ENCODE results near the gene LYAR.

LYAR gene, protein sequence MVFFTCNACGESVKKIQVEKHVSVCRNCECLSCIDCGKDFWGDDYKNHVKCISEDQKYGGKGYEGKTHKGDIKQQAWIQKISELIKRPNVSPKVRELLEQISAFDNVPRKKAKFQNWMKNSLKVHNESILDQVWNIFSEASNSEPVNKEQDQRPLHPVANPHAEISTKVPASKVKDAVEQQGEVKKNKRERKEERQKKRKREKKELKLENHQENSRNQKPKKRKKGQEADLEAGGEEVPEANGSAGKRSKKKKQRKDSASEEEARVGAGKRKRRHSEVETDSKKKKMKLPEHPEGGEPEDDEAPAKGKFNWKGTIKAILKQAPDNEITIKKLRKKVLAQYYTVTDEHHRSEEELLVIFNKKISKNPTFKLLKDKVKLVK

DNA sequence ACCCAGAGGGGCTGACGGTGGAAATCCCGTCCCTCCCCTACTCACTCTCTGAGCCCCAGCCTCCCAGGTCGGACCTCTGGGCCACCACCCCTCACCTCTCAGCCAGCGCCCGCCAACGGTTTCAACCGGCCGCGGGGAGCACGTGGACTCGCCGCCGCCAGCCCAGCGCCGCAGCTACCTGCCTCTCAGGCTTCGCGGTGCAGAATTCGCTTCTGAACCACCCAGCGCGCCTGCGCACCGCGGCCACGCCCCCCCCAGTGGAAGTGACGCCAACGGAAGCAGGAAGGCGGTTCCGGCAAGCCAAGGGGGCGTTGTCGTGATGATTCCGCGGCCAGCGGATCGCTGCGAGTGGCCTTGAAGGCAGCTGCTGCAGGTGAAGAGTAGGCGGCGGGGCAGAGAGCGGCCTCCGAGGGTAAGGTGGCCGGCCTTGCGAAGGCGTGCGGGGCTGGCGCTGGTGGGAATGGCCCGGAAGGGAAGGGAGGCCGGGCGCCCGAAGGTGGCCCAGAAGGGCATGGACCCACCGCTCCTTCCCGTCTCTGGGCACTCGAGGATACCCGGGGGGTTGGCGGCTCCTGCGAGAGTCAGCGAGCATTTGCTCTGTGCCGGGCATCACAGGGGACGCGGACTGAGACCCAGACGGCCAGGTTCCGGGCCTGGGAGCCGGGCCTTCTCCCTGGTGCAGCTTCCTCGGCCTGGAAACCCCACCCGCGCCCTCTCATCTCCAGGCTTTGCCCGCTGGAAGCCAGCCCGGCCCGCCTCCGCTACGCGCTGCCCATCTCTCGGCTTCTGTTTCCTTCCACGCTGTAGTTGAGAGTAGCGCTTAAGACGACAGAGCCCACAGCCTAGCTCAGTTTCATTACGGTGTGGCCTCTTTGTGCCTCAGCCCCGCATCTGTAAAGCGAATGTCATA is at the start of gene LYAR, which contains the start of gene ZBTB49:
Gene LYAR, minus strand, starts transcription at position 214 of the 910 bp plus-strand sequence. CDS start 6,412 bp downstream, outside the sequence.
Gene ZBTB49, plus strand, starts transcription at position 311 of the 910 bp plus-strand sequence. CDS start 9,695 bp downstream, outside the sequence.
- DNase-seq, result peak; percentile 99

DNA sequence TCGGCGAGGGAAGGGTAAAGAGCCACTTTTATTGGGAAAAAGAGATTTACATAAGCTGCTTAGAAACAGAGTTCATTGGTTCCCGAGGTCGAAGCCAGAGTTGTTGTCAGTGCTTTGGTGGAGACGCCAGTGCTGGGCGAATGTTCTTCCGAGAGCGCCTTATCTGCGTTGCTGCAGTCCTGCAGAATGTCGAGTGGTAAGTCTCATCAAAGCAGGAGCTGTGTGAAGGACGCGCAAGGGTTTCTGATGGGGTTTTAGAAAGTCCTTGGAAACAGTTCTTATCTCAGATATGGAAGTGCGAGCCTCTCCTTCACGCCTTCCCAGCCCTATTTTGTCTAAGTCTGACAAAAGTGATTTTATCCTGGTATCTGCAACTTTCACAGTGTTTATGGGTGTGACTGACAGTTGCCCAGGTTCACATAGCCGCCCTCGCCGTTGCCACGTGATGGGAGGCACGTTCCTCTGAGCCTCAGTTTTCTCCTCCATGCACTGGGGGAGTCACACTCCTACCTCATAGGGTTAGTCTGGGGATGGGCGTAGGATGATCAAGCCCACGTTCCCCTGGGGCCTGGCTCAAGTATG is 49.6 kb upstream of the LYAR start:
- DNase-seq, result no peak

DNA sequence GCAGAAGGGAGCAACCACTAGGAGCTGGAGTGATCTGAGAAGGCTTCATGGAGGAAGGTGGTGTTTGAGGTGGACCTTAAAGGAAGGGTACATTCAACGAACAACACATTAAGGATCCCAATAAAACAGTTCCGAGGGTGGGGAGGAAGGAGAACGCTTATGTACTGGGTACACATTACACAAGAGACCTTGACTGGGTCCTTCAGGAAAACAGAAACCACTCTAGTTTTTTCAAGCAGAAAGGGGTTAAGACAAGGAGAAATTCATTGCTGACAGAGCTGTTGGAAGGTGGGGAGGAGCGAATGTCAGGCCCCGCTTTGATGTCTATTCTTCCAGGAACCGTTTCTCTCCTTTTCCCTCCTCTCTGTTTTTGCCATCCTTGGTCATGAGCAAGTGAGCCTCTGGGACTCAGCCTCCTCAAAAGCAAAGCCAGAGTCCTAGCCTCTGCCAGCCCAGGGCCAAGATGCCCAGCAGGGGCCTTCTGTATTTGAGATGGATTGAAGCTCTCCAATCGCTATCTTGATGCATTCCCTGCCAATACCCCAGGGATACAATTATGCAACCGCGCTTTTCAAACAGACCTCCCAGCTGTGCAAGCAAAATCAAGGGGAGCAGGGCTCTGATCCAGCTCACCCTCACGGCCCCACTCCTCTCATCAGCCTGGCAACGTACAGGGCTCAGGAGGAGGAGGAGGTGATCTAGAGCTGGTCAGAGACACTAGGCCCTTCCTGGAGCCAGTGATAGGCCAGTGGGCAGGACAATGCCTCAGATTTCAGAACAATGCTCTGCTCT is 48.5 kb upstream of the LYAR start:
- no peak for DNase-seq

DNA sequence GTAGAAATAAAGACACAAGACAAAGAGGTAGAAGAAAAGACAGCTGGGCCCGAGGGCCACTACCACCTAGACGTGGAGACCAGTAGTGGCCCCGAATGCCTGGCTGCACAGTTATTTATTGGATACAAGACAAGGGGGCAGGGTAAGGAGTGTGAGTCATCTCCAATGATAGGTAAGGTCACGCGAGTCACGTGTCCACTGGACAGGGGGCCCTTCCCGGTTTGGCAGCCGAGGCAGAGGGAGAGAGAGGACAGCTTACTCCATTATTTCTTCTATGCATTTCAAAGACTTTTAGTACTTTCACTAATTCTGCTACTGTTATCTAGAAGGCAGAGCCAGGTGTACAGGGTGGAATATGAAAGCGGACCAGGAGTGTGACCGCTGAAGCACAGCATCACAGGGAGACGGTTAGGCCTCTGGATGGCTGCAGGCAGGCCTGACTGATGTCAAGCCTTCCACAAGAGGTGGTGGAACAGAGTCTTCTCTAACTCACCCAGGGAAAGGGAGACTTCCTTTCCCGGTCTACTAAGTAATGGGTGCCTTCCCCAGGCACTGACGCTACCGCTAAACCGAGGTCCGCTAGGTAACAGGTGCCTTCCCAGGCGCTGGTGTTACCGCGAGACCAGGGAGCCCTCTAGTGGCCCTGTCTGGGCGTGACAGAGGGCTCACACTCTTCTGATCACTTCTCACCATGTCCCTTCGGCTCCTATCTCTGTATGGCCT is 45.0 kb upstream of the LYAR start:
- DNase-seq, result peak; percentile 89

DNA sequence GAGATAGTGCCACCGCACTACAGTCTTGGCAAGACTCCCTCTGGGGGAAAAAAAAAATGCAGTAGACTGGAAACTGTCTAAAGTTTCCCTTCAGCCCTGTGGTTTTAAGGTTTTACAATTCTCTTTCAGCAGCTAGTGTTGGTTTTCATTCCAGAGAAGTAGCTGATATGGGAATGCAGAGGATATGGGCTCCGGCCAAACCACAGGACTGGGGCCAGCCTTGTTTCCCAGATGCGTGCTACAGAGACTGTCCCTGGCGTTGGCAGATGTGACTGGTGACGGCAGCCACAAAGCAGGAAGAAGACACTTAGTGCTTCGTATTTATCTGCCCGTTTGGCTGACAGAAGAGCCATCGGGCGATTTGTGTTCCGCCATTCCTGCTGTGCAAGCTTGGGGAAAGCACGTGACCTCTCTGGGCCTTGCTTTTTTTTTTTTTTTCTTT is 43.3 kb upstream of the LYAR start:
- peak; percentile 51 for DNase-seq

DNA sequence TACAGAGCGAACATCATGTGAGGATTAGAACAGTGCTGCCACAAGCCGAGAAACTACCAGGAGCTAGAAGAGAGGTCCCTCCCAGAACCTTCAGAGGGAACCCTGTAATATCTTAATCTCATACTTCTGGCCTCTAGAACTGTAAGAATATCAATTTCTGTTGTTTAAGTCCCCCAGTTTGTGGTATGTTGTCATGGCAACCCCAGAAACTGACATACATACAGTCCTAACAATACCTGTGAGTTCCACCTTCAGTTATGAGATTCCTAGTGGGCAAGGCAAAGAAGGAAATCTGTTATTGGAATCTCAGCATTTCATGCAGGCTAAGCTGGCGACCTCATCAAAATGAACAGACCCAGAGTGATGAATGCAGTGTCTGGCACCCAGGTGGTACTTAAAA is 42.6 kb upstream of the LYAR start:
- no peak for DNase-seq

DNA sequence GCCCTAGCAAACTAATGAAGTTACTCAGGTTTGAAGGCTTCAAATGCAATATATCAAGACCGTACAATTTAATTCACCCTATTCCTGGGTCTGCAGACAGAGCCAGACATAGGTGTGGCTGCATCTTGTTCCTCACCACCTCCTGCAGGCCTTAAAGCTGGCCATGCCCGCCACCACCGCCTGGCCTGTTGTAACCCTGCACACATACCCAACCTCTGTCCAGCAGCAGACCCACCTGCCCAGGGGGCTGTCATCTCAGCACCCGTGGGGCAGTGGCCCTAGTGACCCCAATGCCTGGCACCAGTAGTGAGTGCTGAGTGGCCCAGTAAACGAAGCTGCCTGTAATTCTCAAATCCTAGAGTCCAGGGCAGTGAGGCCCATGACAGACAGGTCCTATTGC is 40.8 kb upstream of the LYAR start:
- peak; percentile 34 for DNase-seq

DNA sequence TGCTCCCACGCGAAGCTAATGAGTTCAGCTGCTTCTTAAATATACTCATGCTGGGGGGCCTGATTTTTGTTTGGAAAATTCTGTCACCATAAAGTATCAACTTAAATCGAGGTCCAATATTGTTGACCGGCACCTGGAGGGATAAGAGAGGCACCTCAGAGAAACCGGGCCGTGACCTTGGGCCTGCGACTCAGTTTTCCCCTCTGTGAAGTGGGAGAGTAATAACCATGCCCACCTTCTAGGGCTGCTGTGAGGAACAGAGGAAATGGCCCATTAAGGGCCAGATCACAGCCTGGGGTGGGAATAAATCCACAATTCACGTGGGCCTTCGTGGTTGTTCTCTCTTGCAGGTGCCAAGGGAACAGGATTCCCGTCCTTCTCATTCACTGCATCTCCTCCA is 39.5 kb upstream of the LYAR start:
- DNase-seq, result peak; percentile 17

DNA sequence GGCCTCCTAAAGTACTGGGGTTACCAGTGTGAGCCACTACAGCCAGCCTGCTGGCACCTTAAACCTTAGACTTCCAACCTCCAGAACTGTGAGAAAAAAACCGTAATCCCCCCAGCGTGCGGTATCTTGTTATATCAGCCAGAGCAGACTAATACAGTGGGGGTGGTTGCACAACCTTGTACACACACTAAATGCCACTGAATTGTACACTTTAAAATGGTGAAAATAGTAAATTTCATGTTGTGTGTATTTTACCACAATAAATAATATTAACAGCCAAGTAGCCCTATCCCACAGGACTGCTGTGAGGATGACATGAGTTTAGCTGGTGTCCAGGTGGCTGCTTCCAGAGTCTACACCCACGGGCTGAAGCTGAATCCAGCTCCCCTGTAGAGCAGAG is 38.9 kb upstream of the LYAR start:
- DNase-seq, result peak; percentile 17

DNA sequence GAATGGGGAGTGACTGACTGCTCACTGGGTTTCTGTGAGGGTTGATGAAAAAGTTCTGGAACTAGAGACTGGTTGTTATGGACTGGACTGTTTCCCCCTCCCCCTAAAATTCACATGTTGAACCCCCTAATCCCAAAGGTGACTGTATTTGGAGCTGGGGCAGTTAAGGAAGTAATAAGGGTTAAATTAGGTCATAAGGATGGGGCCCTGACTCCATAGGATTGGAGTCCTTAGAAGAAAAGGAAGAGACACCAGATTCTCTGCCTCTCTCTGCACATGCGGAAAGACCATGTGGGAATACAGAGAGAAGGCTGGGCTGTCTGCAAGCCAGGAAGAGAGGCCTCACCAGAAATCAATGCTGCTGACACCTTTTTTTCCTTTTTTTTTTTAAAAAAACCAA is 38.3 kb upstream of the LYAR start:
- DNase-seq, result no peak

DNA sequence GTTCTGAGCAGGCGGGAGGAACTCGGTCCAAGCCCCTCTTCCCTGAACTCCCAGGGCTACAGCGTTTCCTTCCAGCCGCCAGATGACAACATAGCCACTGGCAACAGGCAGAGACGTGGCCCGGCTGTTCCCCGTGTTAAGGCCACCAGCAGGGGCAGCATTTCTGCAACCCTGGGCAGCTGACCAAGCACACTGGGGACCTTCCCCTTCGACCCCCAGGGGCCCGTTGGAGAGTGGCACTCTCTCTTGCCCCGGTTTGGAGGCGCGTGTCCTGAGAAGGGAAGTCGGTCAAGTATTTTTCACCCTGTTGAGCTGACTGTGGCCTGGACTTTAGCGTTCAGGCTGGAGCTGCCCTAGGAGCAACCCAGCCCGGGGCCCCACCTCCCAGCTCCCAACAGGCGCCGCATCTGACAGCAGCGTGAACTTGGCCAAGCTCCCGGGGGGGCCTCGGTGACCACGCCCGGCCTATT is 37.7 kb upstream of the LYAR start:
- peak; percentile 30 for DNase-seq

DNA sequence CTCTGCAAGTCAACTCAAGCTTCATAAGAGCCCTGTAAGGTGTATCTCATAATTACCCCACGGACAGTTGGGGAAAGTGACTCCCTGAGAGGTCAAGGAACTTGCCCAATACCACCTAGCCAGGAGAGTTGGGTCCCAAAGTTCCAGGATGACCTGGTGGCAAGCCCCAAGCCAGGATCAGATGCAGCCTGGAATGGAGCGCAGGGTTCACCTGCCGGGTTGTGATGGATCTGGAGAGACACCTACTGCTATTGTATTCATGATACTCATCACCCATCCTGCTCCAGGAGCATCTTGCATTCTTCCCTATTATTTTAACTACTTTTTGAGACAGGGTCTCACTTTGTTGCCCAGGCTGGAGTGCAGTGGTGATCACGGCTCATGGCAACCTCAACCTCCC is 36.2 kb upstream of the LYAR start:
- DNase-seq, result peak; percentile 12

DNA sequence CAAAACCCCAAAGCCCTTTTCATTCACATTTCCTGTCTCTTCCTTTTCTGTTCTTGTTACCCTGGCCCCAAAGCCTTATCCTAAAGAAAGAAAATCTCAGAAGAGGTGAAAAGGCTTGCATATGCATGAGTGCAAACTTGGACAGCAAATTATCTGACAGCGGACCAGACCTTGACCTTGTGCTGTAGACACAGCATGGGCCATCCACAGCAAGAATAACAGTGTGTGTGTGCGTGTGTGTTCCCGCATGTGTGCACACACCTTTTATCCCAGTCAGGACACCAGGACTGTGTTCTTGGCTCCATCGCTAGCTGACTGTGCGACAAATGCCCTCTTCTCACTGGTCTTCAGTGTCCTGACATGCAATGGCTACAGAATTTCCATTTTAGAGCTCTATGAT is 35.4 kb upstream of the LYAR start:
- DNase-seq, result peak; percentile 39

DNA sequence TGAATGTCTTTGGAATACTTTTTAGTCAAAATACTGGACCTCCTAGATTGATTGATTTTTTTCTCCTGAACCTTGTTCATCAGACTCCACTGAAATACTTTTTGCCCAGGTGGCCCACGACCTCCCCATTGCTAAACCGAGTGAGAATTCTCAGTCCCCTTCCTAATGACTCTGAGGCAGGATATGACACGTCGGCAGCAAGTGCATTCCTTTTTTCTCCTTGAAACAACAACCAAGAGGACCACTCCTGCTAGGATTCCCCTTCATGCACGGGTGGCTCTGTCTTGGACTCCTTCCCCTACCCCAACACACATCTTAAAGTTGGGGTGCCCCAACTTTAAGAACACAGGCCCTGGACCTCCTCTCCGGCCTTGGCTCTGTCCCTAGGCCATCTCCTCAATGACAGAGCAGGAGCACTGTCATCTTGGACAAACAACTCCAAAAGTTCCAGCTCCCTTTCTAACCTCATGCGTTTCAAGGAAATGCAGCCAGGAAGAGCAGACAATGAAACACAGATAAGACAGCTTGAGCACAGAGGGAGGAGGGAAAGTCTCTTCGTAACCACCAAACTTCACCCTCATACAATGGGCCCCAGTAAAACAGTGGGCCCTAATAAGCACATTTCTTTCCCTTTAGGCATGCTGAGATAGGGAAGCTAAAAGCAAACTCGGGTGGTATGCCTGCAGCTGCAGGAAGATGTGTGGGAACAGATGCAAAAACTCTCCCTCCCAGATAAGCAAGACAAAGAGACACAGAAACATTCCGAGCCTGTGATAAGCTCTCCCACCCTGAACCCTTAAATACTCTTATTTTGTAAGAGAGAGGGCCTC is 34.0 kb upstream of the LYAR start:
- DNase-seq, result peak; percentile 30

DNA sequence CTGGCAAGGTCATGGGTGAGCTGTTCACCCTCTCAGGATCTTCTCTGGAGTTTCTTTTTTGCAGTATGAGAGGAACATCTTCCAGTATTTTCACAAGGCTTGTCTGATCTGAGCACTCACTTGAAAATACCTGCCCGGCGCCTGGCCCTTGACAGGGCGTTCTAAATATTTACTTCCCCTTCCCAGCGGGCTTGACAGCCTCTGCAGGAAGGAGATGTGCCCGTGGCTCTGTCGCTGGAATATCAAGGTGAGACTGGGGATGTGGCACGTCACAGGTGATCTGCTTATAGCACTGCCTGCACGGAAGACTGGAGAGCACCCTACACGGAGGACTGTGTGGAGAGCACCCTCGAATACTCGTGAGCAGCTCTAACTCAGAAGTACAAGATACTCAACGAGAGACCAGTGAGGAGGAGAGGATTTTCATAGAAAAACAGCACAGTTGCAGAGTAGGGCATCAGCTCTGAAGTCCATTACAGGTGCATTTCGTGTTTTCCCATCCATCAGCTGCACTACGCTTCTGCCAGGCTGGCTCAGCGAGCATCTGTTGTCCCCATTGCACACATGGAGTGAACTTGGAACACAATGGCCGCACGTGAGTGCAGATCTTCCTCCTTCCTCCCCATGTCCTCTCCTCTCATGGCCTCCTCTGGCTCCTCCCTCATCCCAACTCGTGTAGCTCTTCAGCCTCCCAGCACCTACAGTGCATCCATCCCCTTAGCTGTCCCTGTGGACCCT is 32.2 kb upstream of the LYAR start:
- DNase-seq, result peak; percentile 54

DNA sequence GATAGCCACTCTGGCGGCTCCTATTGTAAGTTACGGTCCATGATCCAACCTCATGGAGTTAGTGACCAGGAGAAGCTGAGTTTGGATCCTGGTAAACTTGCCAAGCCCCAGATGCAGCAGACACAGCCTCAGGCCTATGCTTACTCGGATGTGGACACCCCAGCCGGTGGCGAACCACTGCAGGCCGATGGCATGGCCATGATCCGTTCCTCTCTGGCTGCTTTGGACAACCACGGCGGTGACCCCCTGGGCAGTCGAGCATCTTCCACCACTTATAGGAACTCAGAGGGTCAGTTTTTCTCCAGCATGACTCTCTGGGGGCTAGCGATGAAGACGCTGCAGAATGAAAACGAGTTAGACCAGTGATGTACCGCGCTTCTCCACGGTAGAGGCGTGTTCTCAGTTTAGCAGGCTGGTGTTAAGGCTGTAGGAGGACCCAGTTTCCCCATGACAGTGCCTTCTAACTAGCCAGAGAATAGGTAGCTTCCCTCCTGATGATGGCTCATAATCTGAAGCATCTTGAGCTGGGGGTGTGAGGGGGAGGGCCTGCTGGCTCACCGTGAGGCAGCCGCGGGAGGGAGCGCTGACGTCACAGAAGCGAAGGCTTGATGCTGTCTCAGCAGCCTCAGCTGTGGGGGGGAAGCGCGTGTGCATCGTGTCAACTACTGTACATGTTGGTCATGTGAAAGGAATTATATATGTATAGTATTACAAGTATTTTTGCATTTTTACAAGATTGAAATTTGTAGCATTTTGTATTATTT is 31.2 kb upstream of the LYAR start:
- peak; percentile 39 for DNase-seq

DNA sequence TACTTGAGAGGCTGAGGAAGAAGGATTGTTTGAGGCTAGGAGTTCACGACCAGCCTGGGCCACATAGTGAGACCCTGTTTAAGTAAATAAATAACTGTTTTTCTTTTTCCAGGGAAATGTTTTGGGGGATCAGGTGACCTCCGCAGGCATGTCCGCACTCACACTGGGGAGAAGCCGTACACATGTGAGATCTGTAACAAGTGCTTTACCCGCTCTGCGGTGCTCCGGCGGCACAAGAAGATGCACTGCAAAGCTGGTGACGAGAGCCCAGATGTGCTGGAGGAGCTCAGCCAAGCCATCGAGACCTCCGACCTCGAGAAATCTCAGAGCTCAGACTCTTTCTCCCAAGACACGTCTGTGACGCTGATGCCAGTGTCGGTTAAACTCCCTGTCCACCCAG is 30.6 kb upstream of the LYAR start:
- DNase-seq, result peak; percentile 58

DNA sequence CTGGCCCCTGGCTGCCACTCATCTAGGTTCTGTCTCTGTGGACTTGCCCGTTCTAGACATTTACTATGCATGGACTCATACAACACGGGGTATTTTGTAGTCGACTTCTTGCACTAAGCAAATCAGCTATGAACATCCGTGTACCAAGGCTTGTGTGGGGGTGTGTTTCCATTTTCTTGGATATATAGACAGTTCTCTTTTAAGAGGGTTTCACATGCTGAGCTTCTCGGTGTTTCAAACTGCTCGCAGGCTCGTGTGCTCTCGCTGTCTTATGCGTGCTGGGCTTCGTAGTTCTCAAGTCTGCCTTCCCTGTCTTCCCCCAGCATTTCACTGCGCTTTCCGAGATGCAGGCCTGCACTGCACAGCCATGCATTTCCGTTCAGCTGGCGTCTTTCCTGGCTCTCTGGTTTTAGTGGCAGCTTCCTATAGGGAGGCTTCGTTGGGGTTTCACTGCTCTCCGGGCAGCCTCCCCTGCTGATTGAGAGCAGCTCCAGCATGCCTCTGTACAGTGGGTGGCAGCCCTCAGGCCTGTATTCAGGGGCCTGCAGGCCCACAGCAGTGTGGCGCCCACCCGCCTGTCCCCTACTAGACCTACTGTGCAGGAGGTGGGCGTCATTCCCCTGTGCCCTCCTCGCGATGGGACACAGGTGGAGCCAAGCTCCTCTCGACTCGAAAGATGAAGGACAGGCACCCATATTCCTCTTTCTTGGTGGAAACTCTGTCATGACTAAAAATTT is 27.7 kb upstream of the LYAR start:
- DNase-seq, result peak; percentile 51

DNA sequence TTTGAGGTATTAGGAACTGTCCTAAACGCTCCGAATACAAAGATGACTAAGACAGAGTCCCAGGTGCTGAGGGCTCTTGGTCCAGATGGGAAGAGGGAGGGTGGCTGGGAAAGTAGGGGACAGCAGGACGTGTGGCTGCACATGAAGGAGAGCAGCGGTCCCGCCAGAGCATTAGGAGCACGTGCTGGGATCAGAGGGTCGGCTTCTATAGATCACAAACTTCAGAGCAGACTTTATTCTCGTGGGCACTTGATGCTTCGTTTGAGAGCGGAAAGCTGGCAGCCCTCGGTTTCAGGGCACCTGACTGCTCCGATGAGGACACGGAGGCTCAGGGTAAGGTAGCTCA is 26.2 kb upstream of the LYAR start:
- peak; percentile 38 for DNase-seq

Data from activated effector memory CD4-positive, alpha-beta T cell treated with anti-CD3 and anti-CD28 coated beads, Interleukin-2, amount 50 U/mL, for 16 hours (primary cell).